Astrocyte (in vitro differentiated cells and primary cell): ENCODE data around the gene TRIM15. TPM values are rescaled to one million over a fixed set of nuclear protein-coding genes. Genes with fewer than 3 reads are reported as not detected.
"Not testable (repeated sequence)": the region's sequence is repeated elsewhere in the genome, so short reads cannot be mapped to it uniquely, and the experiment has no call there.

Source experiments
- DNase-seq: peaks from one replicate; pipeline ENCODE4 v3.0.0-alpha.2; 2010; ENCODE audit warnings: low read depth
- FAIRE-seq: peaks from 2 replicates; lab custom pipeline; 2011; peaks lifted over from hg19 to GRCh38; lab: Jason Lieb, UNC
- H2AFZ ChIP-seq: 2 replicates; pipeline ENCODE4 v1.6.0; 2012; ENCODE audit warnings: low read depth, low read length, inconsistent platforms
- H3K27ac ChIP-seq: 2 replicates; pipeline ENCODE4 v1.5.1; 2011; ENCODE audit warnings: low read depth, low read length, inconsistent platforms
- H3K27me3 ChIP-seq: 2 replicates; pipeline ENCODE4 v1.6.0; 2011; ENCODE audit warnings: low read length, inconsistent platforms; ENCODE audit not compliant: insufficient read depth
- H3K36me3 ChIP-seq: 2 replicates; pipeline ENCODE4 v1.5.1; 2011; ENCODE audit warnings: low read length, inconsistent platforms; ENCODE audit not compliant: insufficient read depth
- H3K4me1 ChIP-seq: 2 replicates; pipeline ENCODE4 v1.5.1; 2011; ENCODE audit warnings: low read length, inconsistent platforms; ENCODE audit not compliant: insufficient read depth
- H3K4me2 ChIP-seq: 2 replicates; pipeline ENCODE4 v1.6.0; 2012; ENCODE audit warnings: low read length, inconsistent platforms
- H3K4me3 ChIP-seq: 2 replicates; pipeline ENCODE4 v1.5.1; 2011; ENCODE audit warnings: low read depth, mild to moderate bottlenecking, low read length, inconsistent platforms; ENCODE audit not compliant: insufficient read depth
- H3K79me2 ChIP-seq: 2 replicates; pipeline ENCODE4 v1.6.0; 2012; ENCODE audit warnings: mild to moderate bottlenecking, low read length, inconsistent platforms; ENCODE audit not compliant: insufficient read depth
- H3K9ac ChIP-seq: 2 replicates; pipeline ENCODE4 v1.6.0; 2012; ENCODE audit warnings: mild to moderate bottlenecking, low read length, inconsistent platforms
- H3K9me3 ChIP-seq: 2 replicates; pipeline ENCODE4 v1.5.1; 2012; ENCODE audit warnings: low read depth, mild to moderate bottlenecking, low read length, inconsistent platforms; ENCODE audit not compliant: insufficient read depth
- H4K20me1 ChIP-seq: 2 replicates; pipeline ENCODE4 v1.6.0; 2012; ENCODE audit warnings: low read length, inconsistent platforms; ENCODE audit not compliant: insufficient read depth
- H3K27ac Mint-ChIP-seq: one replicate; pipeline ENCODE4 v1.8.0; 2021; ENCODE audit warnings: mild to moderate bottlenecking, mixed read lengths; ENCODE audit not compliant: unreplicated experiment
- H3K27me3 Mint-ChIP-seq: one replicate; pipeline ENCODE4 v1.8.0; 2021; ENCODE audit warnings: low read depth, mixed read lengths; ENCODE audit not compliant: unreplicated experiment
- H3K36me3 Mint-ChIP-seq: one replicate; pipeline ENCODE4 v1.8.0; 2021; ENCODE audit warnings: low read depth, mixed read lengths; ENCODE audit not compliant: unreplicated experiment
- H3K4me1 Mint-ChIP-seq: one replicate; pipeline ENCODE4 v1.8.0; 2021; ENCODE audit warnings: low read depth, mixed read lengths; ENCODE audit not compliant: unreplicated experiment
- H3K4me3 Mint-ChIP-seq: one replicate; pipeline ENCODE4 v1.8.0; 2021; ENCODE audit warnings: mild to moderate bottlenecking, moderate library complexity, mixed read lengths; ENCODE audit not compliant: unreplicated experiment
- H3K9me3 Mint-ChIP-seq: one replicate; pipeline ENCODE4 v1.8.0; 2021; ENCODE audit warnings: mild to moderate bottlenecking, mixed read lengths; ENCODE audit not compliant: unreplicated experiment
- EZH2 ChIP-seq: IDR thresholded peaks from 2 replicates; pipeline ENCODE4 v1.6.1; 2012; ENCODE audit warnings: mild to moderate bottlenecking, low read length, inconsistent platforms; ENCODE audit not compliant: insufficient read depth
- total RNA-seq: library from RNA; stranded (reverse); gene quantifications from 2 replicates; pipeline ENCODE4 v1.2.1, GENCODE V29; 2021
- TF ChIP-seq, protein P1 (sequence below): IDR thresholded peaks from 2 replicates; pipeline ENCODE4 v1.5.1; 2011; ENCODE audit warnings: low read depth, mild to moderate bottlenecking, inconsistent platforms, low read length, moderate library complexity; ENCODE audit not compliant: insufficient read depth

The TRIM15 gene
- total RNA-seq, 1 donor from 2014 or later = not detected

DNA sequence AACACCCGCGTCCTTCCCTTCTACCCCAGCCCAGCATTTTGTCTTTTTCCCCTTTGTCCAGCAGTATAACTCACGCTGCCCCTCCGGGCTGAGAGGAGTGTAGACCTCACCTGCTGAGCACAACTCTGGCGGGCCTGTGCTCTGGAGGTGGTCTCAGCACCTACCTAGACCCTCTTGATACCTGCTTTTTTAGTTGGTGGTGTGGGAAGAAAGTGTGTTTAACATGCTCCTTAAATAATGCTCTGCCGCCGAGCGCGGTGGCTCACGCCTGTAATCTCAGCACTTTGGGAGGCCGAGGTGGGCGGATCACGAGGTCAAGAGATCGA, 51.3 kb downstream of the TRIM15 start:
- no peaks in the 10 kb centered on the region for H3K27me3 Mint-ChIP-seq
- Histone ChIP-seq H3K4me1 (peaks cover 20% of the 10 kb centered on the region), H3K36me3 (no peaks in the 10 kb centered on the region), H4K20me1 (peaks cover 24% of the 10 kb centered on the region), H3K27ac (no peak overlapping the region), H3K9ac (peak overlapping the region; percentile 96), H2AFZ (peak overlapping the region; percentile 93), H3K79me2 (peaks cover 31% of the 10 kb centered on the region), H3K4me2 (peak overlapping the region; percentile 90), H3K4me3 (peak overlapping the region; percentile 94), H3K27me3 (no peaks in the 10 kb centered on the region), H3K9me3 (no peaks in the 10 kb centered on the region)
- H3K27ac Mint-ChIP-seq = peak overlapping the region; percentile 47
- H3K9me3 Mint-ChIP-seq = no peaks in the 10 kb centered on the region
- DNase-seq = no peak
- no peaks in the 10 kb centered on the region for H3K36me3 Mint-ChIP-seq
- no peak for TF ChIP-seq EZH2
- TF ChIP-seq, protein P1, sequence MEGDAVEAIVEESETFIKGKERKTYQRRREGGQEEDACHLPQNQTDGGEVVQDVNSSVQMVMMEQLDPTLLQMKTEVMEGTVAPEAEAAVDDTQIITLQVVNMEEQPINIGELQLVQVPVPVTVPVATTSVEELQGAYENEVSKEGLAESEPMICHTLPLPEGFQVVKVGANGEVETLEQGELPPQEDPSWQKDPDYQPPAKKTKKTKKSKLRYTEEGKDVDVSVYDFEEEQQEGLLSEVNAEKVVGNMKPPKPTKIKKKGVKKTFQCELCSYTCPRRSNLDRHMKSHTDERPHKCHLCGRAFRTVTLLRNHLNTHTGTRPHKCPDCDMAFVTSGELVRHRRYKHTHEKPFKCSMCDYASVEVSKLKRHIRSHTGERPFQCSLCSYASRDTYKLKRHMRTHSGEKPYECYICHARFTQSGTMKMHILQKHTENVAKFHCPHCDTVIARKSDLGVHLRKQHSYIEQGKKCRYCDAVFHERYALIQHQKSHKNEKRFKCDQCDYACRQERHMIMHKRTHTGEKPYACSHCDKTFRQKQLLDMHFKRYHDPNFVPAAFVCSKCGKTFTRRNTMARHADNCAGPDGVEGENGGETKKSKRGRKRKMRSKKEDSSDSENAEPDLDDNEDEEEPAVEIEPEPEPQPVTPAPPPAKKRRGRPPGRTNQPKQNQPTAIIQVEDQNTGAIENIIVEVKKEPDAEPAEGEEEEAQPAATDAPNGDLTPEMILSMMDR = no peak
- FAIRE-seq = no peak
- H3K4me3 Mint-ChIP-seq = peak overlapping the region; percentile 96
- H3K4me1 Mint-ChIP-seq = peaks cover 15% of the 10 kb centered on the region

DNA sequence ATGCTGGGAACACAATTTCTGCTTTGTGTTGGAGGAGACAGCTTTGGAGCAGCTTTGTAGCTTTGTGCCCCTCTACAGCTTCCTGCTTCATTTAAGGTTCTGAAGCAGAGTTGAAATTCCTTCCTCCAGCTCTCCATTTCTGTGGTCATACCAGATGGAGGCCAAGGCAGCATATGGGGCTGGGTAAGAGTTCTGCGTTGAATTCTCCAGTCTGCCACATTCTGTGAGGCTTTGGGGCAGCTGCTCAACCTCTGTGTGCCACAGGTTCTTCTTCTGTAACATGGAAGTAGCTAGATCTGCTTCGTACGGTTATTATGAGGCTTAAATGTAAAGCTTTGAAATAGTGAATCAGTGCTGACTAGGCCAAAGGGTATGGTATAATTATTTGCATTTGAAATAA, 52.8 kb downstream of the TRIM15 start:
- Histone ChIP-seq H3K4me3 (no peak overlapping the region), H3K9me3 (no peaks in the 10 kb centered on the region), H3K4me1 (peaks cover 17% of the 10 kb centered on the region), H3K27ac (no peak overlapping the region), H3K36me3 (no peaks in the 10 kb centered on the region), H3K4me2 (no peak overlapping the region), H2AFZ (no peak overlapping the region), H3K79me2 (peaks cover 20% of the 10 kb centered on the region), H3K27me3 (no peaks in the 10 kb centered on the region), H4K20me1 (peaks cover 13% of the 10 kb centered on the region), H3K9ac (no peak overlapping the region)
- no peak overlapping the region for H3K27ac Mint-ChIP-seq
- no peaks in the 10 kb centered on the region for H3K27me3 Mint-ChIP-seq
- no peaks in the 10 kb centered on the region for H3K36me3 Mint-ChIP-seq
- no peaks in the 10 kb centered on the region for H3K9me3 Mint-ChIP-seq
- TF ChIP-seq EZH2 = no peak
- TF ChIP-seq, protein P1 = no peak
- H3K4me3 Mint-ChIP-seq = no peak overlapping the region
- FAIRE-seq (no peak), DNase-seq (no peak)
- H3K4me1 Mint-ChIP-seq = peaks cover 6% of the 10 kb centered on the region

DNA sequence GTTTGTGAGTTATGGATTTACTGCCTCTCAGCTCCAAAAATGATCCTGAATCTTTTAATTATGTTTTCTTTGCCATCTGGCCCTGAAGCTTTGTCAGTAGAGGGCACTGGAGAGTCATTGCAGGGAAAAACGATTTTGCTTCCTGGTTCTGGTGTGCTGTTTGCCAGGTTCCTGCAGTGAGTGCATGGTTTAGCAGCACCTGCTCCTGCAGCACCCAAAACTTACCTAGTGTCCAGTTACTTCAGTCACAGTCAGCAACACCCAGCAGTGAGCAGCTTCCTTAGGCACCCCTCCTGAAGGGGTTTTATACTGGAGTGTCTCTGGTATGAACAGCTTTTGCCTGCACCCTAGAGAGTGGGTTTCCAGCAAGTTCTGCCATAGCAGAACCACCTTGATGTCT, 55.9 kb downstream of the TRIM15 start:
- peaks cover 7% of the 10 kb centered on the region for H3K36me3 Mint-ChIP-seq
- no peak overlapping the region for H3K4me3 ChIP-seq
- no peak overlapping the region for H2AFZ ChIP-seq
- H3K4me2 ChIP-seq = no peak overlapping the region
- H3K27ac ChIP-seq = no peak overlapping the region
- no peaks in the 10 kb centered on the region for H3K4me1 ChIP-seq
- H3K9me3 ChIP-seq = peaks cover 4% of the 10 kb centered on the region
- FAIRE-seq = no peak
- H3K9ac ChIP-seq = no peak overlapping the region
- no peaks in the 10 kb centered on the region for H3K79me2 ChIP-seq
- H3K4me3 Mint-ChIP-seq = no peak overlapping the region
- no peak overlapping the region for H3K27ac Mint-ChIP-seq
- no peaks in the 10 kb centered on the region for H4K20me1 ChIP-seq
- H3K9me3 Mint-ChIP-seq = peaks cover 19% of the 10 kb centered on the region
- H3K4me1 Mint-ChIP-seq = no peaks in the 10 kb centered on the region
- H3K27me3 ChIP-seq = no peaks in the 10 kb centered on the region
- no peak for TF ChIP-seq EZH2
- TF ChIP-seq, protein P1 = peak; percentile 94
- H3K27me3 Mint-ChIP-seq = no peaks in the 10 kb centered on the region
- no peak for DNase-seq
- H3K36me3 ChIP-seq = no peaks in the 10 kb centered on the region

DNA sequence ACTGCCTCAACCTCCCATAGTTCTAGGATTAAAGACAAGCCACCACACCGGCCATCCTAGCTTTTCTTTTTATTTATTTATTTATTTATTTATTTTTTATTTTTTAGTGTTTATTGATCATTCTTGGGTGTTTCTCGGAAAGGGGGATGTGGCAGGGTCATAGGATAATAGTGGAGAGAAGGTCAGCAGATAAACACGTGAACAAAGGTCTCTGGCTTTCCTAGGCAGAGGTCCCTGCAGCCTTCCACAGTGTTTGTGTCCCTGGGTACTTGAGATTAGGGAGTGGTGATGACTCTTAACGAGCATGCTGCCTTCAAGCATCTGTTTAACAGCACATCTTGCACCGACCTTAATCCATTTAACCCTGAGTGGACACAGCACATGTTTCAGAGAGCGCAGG, 58.0 kb downstream of the TRIM15 start:
- not testable (repeated sequence) for H3K4me3 ChIP-seq, H3K36me3 Mint-ChIP-seq, H3K4me2 ChIP-seq, H3K4me1 ChIP-seq, H3K4me3 Mint-ChIP-seq, H3K36me3 ChIP-seq, H3K27me3 ChIP-seq, H3K9ac ChIP-seq, H2AFZ ChIP-seq, H3K4me1 Mint-ChIP-seq, H4K20me1 ChIP-seq, H3K27ac ChIP-seq, H3K27me3 Mint-ChIP-seq, H3K27ac Mint-ChIP-seq, H3K79me2 ChIP-seq, DNase-seq, H3K9me3 ChIP-seq, FAIRE-seq
- peaks cover 20% of the 10 kb centered on the region for H3K9me3 Mint-ChIP-seq
